NCI-H446 treated with DMSO at 0.1 percent for 48 hours (cell line): Measurements from ENCODE around the gene LRRC18.

Experiments
- DNase-seq: peaks from one replicate; lab custom pipeline; 2025; lab: John Stamatoyannopoulos, UW

LRRC18 gene

DNA sequence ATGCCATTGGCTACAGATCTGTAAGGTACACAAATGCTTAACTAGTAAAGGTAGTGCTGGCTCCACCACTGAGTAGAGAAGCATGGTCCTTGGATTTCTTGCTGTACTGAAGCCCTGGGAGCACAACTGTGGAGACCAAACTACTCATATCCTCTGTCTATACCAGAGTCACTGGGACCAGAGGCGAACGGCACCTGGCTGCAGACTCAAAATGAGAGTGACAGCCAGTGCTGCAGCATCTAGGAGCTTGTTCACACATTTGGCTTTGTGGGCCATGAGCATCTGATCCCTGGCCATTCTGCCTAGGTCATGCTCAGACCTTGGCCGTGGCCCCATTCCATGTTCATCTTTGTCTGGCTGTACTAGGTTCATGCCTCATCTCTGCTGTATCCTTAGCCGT is 31.9 kb downstream of the LRRC18 start:
- no peak for DNase-seq

DNA sequence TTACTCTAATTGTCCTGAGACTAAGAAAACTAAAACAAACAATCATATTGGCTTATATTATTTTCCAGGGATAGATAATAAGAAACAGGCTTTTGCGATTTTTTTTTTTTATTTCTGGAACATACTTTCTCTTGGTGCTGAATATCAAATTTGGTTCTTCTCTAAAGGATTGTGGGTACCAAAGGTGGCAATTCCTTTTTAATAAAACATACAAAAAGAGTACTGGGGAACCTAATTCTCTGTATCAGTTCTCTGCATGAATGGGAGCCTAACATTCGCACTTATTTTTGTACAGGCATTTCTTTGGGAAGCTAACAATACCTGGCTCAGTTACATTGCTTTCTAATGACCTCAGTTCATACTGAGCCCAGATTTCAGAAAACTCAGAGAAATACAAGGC is 32.8 kb downstream of the LRRC18 start:
- no peak for DNase-seq

DNA sequence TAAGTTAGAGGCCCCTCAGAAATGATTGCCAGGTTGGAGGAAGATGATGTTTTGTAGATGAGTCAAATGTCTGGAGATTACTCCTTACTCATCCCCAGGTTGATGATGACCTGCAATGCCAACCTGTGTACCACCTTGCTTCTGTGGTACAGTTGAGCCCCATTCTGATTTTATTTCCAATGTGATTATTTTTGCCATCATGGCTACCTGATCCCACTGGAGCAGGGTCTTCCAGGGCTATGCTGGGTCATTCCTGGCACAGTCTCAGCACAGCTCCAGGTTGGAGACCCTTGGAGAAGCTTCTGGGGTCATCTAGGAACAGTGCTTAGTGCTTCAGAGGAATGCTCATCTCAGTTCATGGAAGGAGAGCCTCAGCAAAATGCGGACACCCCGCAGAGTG is 34.3 kb downstream of the LRRC18 start:
- no peak for DNase-seq

DNA sequence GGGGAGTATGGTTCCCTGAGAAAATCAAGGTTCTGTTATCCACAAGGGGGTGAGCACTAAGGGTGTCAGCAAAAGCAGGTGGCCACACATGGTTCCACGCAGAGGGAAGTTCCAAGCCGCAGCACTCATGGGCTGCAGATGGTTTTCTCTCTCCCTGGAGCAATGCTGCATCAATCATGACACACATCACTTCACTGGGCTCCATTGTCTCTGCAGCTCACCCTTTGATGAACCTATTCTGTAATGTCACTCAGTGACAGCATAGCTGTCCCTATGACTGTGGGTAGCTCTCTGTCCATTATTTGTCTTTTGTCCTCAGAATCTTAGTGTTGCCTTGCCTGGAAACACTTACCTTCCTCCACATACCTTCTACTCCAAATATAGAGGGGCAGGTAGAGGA is 34.8 kb downstream of the LRRC18 start:
- no peak for DNase-seq

DNA sequence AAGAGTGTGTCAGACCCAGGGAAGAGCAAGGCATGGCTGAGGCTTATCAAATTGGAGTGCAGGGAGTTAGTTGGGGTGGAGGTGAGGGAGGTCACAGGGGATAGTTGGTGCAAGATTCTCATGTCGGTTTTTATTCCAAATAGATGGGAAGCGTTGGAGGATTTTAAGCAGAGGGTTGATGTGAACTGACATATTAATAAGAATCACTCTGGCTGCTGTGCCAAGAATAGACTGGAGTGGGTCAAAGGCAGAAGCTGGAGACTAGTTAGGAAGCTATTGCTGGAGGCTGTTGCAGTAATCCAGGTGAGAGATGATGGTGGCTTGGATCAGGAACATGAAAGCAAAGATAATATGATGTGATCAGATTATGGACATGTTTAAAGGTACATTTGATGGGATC is 36.5 kb downstream of the LRRC18 start:
- DNase-seq, result no peak

DNA sequence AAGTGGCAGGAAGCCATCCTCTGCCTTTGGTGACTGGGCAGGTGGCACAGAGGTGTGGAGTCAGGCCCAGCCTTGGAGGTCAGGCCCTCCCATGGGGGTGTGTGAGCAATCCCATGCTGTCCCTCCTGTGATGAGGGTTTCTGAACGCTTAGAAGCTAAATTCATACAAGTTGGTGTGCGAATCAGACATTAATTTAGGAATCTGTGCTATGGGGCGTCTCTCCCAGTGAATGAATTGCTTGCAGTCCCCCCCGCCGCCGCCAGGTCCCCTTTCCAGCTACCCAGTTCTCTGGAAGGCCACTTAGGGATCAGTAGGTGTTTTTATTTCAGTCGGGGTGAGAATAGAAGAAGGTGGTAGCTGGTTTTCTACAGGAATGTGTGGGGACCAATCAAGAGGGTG is 37.5 kb downstream of the LRRC18 start:
- no peak for DNase-seq

DNA sequence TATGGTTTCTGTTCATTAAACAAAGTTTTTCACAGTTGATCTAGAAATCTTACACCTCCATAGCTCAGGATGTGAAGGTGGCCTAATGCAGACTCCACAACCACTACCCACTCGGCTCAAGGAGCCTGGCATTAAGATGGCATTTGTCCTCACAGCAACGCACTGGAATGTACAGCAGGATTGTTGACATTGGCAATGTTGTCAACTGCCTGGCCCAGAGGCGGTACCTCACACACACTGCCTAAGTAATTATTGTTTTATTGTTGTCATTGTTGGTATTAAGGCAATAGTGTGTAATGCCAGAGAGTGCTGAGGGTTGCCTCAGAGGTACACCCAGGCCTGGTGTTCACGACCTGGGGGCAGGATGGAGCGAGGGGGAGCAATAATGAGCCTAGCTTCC is 38.3 kb downstream of the LRRC18 start:
- no peak for DNase-seq

DNA sequence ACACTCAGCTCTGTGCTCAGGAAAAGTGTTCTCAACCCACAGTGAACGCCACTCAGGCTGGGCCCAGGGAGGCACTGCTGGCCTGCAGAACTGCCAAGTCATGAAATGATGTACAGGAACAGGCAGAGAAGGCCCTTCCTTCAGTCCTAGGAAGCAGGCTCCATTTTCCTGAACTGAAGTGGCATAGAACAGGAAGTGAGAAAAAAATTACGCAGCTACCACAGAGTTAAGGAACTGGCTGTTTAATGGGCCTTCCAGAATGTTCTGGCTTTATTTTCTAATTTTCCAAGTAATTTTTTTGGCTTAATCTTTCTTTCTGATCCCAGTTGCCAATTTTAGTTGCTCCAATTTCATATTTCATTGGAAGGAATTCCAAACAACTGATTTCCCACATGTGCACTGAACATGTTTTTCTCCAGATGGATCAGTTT is 39.3 kb downstream of the LRRC18 start:
- DNase-seq, result no peak

DNA sequence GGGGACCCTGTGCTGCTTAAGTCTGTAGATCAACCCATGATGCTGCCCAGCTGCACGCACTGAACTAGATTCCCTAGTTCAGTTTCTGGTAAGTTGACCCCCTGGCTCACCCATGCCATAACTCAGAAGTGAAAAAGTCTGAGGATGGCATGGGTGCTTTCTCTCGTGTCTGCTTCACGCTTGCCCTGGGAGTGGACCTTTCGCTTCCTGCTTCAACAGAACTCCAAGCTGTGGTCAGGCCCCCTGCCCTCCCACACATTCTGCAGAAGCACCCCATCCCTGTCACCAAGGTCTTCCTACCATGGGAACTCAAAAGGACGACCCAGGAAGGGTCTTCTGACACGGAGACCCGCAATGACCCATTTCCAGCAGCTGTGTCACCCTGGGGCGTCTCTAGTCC is 39.9 kb downstream of the LRRC18 start:
- DNase-seq, result no peak

DNA sequence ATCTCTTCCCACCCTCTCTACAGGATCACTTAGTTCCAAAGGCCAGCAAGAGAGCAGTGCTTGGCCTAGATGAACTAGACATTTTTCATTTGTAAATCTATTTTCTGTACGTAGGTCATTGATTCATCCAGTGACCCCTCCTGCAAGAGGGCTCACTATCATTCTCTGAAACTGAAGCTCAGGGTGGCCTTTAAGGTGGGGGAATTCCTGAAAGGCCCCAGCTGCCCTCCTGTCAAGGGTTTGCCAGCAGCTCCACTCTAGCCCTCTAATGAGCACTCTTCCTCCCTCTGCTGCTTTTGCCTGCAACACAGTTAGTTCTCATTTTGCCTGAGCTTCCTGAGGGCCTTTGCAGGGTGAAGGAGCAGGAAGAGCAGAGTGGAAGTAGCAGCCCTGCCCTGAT is 41.2 kb downstream of the LRRC18 start:
- no peak for DNase-seq

DNA sequence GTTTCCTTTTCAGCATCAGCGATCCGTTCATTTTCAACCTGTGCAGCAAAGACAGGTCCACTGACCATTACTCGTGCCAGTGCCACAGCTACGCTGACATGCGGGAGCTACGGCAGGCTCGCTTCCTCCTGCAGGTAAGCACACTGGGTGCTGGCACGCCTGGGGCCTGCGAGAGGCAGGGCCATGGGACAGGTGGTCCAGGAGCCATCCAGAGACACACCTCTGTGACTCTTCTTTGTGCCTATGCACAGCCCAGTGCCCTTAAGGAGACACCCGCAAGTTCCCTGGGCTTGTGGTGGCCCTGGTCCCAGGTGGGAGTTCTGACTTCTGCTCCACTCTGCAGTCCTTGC is 42.2 kb downstream of the LRRC18 start:
- DNase-seq, result no peak

DNA sequence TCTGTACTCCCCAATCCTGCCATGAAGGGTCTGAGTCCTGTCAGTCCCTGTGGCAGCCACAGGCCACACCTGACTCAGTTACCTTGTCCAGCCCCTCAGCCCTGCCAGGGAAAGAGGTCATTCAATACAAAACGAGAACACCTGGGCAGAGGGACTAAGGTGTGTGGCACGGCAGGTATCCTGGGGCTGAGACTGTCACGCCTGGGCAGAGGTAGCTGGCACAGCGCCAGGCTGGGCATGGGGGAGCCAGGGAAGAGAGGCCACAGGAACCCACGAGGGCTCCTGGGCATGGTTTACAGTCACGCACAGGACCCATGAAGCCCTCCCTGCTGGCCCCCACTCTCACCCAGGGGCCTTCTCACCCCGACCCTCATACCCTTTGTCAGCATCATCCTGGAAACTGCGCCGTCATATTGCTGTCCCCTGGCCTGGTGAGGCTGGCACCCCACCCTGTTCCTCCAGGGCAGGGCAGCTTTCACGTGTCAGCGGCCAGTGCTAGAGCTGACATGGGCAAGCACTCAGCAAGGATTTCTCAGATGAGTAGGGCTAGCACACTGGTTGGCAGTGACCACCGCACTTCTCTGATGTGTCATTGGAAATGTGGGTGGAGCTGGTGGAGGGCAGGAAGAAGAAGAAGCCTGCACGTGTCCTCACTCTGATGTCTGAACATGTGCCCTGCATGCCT is 42.7 kb downstream of the LRRC18 start:
- no peak for DNase-seq

DNA sequence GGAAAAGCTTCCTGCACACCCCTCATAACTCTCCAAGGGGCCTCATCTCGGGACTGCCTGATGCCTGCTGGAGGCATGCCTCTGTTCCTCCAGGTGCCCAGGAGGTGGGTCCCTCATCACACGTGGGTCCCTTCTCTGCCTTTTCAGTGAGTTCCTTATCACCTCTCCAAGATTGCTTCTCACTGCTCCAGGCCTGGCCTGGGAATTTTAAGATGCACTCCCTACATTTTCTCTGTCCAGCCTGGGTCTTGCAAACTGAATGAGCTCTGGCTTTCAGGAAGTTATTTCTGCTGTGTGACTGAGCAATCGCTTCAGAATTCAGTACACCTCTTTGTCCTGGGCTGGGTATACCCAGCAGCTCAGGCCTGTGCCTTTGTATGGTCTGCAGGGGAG is 43.8 kb downstream of the LRRC18 start:
- no peak for DNase-seq

DNA sequence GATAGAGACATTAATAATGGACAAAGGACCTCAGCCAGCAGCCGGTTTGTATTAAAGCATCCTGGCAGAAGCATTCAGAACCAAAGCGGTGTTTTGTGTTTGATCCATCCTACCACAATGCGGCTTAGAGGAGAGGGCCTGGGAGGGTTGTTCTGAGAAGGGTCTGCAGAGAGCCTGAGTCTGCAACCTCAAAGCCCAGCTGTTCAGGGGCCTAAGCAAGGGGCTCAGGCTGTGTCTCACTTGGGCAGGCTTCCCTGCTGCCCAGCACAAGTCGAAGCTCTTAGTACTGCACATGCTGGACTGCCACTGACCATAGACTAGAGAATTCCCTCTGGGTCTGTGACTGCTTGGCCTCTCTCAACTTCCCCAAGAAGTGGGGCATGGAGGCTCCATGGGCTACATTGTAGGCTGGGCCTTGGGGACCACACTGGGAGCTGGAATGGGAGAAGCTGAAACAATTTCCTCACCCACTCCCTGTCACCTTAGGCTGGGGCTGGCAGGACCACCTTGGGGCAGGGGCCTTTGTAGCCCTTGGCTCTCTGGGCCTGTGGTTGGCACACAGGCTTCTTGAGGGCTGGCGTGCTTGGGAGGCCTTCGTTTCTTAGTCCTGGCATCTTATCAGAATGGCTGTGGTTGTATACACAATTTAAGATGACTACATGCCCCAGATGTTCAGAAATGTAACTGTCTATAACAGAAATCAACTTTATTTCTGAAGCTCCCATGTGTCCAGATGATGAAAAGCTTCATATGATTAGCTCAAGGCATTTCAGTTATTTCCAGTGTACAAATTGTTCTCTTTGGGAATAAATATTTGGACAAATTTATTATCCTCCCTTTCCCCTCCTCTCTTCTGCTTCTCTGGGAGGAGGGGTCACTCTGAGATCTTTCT is 44.5 kb downstream of the LRRC18 start:
- DNase-seq, result no peak

DNA sequence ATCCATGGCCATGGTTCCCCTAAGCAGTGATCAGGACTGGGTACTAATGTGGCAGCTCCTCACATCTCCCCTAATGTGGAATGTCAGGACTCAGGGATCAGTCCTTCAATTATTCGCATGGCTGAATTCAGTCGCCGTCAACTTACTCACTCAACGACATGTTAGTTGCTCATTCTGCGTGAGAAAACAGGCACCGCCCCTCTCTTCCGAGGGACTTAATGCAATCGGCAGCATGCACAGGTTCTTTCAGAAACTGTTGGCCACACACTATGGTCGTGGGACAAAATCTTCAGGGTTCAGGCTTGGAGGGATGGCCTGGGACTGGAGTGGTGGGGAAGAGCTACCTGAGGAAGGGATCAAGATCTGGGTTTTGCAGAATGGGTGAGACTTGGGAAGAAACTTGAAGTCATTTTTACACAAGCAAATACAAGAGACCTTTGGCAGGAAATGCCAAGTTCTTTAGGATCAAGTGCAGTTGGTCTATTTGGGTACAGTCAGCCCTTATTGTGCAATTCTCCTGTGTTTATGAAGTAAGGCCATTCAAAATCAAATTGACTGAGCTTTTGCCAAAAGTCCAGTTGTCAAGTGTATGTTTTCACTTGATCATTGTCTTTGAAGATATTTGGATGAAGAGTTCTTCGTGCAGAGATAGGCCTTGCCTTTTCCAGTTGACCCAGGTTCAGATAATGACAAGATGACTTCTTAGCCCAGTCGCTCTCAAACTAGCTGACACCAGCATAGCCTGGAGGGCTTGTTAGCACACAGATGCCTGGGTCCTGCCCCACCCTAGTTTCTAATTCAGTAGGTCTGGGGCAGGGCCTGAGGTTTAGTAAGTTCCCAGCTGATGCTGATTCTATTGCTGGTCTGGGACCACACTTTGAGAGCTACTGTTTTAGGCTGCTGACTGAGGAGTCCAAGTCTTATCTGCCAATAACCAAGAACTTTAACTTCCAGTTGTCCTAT is 48.5 kb downstream of the LRRC18 start:
- DNase-seq, result no peak

DNA sequence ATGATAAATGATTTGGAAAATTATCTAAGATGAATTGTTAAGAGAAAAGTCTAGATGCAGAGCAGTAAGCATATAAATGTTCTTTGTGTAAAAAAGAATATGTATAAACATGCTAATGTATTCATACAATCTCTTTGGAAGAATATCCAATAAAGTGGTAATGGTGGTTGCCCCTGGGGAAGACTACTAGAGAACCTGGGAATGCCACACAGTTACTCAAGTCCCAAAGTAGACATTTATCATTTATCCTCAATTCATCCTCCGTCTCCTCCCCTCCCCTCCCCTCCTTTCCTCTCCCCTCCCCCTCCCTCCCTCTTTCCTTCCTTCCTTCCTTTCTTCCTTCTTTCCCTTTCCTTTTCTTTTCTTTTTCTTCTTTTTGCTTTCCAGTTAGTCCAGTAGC is 51.7 kb downstream of the LRRC18 start:
- DNase-seq, result no peak

DNA sequence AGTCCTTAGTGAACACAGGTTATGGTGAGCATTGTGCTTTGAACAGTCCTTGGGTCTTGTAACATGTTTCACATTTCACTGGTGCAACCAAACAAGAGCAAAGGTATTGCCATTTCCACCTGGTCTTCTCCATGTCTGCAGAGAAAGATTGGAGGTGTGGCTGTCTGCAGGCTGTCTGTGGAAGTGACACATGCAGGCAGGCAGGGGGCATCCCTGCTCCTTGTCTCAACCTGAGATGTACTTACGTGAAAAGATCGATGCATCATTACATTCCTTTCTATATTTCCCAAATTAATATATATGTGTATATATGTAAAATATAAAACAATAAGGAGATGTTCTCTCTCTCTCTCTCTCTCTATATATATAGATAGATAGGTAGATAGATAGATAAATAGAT is 54.3 kb downstream of the LRRC18 start:
- DNase-seq, result no peak

DNA sequence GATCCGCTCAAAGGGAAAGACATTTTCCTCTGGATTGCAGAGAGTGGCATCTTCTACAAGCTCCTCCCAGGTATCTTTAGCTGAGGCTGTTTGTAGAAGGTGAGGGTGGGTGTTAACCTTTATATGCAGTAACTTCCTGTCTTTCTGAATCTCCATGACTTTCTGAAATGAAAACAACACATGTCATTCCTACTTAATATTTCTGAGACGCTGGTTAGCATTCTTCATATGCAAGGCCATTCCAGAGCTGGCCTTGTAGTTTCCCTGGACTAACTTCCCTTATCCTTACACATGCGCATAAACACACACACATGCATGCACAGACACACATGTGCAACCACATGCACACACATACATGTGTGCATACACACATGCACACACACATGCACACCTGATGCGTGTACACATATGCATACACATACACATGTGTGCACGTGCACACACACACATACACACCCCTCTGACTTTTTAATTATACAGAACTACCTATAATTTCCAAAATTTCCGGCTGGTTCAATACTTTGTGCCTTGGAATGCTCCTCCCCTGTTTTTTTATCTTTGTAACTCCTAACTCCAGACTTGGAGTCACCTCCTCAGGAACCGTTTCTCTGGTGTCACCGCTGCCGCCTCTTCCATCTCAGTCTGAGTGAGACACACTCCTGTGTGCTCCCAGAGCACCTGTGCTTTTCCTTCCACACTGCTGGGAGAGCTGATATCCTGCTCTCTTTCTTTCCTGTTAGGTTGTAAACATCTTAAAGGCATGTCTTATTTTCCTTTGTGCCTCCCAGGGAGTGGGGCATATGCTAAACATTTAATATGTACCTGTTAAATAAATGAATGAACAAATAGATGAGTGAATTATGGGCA is 55.2 kb downstream of the LRRC18 start:
- no peak for DNase-seq

DNA sequence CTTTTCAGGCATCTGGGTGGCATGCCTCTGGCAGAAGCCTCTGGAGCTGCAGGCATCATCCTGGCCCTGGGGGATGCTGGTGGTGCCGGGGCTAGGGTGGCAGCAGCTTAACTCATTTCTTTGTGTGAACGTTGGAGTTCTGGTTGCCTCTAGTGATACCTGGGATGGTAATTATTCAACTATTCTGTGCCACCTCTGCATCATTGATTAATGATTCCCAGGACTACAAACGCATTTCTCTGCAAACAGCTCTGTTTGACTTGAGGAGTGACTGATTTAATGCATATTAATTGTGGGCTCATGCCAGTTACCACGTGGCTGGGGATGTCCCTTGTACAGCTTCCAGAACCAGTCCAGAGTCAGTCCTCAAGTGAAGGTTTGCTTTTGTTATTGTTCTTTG is 55.9 kb downstream of the LRRC18 start:
- no peak for DNase-seq

DNA sequence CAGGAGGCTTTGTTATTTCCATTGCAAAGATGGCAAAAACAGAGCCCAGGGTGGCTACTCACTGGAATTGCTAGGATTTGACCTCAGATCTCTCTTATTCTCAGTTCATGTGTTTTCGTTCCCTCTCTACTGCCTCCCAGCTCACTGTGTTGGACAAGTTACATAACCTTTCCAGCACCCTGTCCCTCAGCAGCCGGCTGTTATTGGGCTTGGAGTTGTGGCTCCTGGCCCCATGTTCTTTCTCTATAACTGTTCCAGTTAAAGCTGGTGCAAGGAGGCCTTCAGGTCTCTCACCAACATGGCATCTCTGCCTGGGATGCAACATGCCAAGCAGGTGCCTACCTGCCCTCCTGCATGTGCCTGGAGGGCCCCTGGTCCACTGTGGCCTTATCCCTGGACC is 56.8 kb downstream of the LRRC18 start:
- no peak for DNase-seq

DNA sequence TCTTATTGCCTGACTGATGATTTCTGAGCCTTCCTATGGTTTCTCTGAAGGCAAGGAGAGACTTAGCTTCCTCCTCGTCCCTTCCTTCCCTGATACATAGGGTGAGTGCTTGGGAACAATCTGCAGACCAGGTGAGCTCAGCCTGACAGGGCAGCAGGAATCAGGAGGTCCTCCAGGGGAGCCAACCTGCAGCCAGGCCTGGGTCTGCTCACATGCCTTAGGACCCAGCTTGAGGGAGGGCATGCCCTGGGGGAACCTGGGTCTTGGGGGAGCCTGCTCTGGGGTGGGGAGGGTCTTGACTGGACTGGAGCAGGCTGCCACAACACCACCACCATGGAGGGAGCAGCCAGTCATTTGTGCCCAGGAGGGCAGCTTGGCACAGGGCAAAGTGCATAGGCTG is 57.7 kb downstream of the LRRC18 start:
- no peak for DNase-seq
